HG03457 (cell line): ENCODE data around the gene ZSWIM4.
"Not testable (repeated sequence)": the region's sequence is repeated elsewhere in the genome, so short reads cannot be mapped to it uniquely, and the experiment has no call there.

Experiments used
- ATAC-seq: cut with Tn5 transposase; IDR thresholded peaks from one replicate; pipeline ENCODE4 v1.9.1; 2021; ENCODE audit warnings: moderate number of reproducible peaks; ENCODE audit not compliant: unreplicated experiment

ZSWIM4 gene

DNA sequence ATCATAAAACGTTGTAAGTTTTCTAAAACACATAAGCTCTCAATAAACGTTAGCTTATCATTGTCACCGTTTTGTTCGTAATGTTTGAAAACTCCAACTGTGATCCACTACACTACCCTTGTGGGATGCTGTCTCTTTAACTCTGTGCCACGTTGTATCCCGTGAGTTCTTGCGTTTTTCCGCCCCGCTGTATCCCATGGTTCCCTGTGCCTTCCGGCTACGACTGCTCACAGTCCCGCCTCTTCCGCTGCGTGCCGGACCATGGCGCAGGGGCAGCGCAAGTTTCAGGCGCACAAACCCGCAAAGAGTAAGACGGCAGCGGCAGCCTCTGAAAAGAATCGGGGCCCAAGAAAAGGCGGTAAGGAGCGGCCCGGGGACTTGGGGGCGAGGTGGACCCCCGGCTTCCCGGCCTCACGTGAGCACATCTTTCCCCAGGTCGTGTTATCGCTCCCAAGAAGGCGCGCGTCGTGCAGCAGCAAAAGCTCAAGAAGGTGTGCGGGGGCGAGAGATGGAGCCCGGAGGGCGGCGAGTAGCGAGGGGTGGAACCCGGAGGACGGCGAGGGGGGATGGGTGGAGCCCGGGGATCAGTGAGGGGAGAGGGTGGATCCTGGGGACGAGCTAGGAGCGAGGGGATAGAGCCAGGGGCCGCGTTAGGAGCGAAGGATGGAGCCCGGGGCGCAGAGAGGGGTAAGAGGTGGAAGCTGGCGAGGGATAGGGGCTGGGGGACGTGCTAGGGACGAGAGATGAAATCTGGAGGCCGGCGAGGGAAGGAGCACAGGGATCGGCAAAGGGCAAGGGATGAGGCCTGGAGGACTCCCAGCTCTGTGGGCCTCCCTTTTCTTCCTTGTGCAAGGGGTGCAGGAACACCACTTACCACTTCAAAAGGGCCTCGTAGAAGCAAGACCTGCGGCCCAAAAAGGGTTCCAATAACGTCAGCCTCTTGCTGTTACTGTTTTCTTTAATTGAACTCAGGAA, 20.7 kb upstream of the ZSWIM4 start, which contains the start of gene C19orf53:
Gene C19orf53, plus strand, starts transcription at position 240 of the 975 bp plus-strand sequence. Its CDS starts 22 bp downstream, at position 262.
- ATAC-seq = peak; percentile 59

DNA sequence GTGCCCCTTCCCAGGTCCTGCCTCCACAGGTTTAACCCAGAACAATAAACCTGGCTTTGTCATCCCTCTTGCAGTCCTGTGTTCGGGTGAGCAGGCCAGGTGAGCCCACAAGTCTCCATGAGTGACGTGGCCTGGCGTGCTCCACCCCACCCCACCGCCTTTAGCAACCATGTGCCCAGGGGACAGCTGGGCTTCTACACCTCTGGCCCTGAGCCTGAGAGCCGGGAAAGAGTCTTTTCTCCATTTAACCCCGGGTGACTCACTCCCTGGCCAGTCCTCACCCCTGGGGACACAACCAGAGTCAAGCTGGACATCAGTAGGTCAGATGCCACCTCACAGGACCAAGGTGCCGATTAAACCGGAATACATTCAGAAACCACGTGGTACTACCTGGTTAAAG, 16.8 kb upstream of the ZSWIM4 start:
- ATAC-seq = no peak

DNA sequence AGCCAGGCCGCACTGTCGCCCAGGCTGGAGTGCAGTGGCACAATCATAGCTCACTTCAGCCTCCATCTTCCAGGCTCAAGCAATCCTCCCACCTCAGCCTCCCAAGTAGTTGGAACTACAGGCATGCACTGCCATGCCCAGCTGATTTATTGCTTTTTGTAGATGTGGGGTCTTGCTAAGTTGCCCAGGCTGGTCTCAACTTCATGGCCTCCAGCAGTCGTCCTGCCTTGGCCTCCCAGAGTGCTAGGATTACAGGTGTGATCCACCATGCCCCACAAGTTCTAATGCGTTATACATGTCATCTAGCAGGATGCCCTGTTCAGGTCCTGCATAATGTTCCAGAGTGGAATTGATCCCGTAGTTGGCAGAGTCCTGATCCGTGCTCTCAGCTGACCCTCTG, 16.4 kb upstream of the ZSWIM4 start:
- no peak for ATAC-seq

DNA sequence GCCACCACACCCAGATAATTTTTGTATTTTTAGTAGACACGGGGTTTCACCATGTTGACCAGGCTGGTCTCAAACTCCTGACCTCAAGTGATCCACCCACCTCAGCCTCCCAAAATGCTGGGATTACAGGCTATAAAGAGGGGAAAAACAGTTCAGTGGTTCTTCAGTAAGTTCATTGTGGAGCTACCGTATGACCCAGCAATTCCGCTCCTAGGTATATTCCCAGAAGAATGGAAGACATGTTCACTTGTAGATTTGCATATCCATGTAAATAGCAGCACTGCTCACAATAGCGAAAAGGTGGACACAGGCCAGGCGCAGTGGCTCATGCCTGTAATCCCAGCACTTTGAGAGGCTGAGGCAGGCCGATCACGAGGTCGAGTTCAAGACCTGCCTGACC, 15.4 kb upstream of the ZSWIM4 start:
- not testable (repeated sequence) for ATAC-seq

DNA sequence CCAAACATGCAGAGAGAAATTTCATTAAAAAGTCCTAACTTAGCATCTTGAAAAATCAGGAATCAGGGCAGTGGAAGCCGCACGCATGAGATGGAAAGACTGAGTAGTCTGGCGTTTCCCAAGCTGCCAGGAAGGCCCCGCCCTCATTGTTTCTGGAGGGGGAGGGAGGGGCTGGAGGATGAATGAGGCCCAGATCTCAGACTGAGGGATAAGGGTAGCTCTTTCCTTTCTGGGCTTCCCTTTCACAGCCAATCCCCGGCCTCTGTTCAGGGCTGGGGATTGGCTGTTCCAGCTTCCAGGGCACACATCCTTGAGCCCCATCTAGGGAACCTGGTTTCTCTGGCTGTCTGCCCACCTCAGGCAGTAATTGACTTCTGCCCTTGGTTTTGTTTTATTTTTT, 13.7 kb upstream of the ZSWIM4 start:
- ATAC-seq = no peak

DNA sequence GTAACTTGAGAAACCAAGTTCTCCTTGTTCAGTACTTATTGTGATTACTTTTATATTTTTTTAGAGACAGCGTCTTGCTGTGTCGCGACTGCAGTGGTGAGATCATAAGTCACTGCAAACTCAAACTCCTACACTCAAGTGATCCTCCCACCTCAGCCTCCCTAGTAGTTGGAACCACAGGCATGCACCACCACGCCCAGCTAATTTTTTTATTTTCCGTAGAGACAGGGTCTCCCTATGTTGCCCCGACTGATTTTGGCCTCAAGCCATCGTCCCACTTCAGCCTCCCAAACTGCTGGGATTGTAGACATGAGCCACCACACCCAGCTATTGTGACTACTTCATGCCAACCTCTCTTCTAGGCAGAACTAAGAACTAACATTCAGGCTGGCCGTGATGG, 12.7 kb upstream of the ZSWIM4 start:
- no peak for ATAC-seq

DNA sequence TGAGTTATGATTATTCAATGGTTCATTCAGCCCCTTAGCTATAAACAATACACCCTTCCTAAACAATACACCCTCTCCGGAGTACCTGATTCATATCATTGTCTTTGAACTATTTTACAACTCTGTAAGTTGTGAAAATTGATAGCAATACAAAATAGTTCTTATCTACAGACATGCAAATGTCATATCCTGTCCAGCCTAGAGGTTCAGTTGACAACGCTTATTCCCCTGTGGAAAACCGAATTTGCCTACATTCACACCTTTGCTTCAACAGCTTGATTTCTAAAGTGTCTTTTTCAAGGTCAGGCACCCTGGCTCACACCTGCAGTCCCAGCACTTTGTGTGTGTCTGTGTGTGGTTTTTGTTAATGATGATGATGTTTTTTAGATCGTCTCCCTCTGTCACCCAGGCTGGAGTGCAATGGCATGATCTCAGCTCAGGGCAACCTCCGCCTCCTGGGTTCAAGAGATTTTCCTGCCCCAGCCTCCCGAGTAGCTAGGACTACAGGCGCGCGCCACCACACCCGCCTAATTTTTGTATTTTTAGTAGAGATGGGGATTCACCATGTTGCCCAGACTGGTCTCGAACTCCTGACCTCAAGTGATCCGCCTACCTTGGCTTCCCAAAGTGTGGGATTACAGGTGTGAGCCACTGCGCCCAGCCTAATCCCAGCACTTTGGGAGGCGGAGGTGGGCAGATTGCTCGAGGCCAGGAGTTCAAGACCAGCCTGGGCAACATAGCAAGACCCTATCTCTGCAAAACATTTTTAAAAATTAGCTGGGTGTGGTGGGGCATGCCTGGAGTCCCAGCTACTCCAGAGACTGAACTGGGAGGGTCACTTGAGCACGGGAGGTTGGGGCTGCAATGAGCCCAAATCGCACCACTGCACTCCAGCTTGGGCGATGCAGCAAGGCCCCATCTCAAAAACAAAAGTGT, 11.4 kb upstream of the ZSWIM4 start:
- no peak for ATAC-seq

DNA sequence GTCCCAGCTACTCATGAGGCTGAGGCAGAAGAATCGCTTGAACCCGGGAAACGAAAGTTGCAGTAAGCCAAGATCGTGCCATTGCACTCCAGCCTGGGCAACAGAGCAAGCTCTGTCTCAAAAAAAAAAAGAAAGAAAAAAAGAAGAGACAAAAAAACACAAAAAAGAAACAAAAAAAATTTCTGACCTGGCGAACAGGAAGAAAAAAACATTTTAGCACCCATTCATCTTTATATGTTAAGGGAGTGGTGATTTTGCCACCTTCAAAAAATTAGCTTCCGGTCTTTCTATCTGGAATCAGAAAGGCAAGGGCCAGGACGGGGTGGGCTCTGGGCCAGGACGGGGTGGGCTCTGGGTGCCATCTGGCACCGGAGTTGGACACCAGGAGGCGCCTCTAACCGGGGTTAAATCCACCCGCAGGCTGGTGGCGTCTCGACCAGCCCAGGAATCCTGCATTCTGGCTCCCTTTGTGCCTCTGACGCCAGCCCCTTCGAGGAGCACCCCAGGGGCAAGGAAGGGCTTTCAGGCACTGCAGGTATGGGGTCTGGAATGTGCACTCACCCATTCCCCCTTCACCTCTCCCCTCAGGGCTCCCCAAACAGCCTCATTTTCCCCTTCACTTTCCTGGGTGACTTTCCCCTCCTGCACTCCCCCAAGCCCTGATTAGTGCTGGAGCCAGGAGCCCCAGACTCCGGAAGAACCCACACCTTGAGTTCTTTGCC, 10.4 kb upstream of the ZSWIM4 start:
- ATAC-seq = no peak

DNA sequence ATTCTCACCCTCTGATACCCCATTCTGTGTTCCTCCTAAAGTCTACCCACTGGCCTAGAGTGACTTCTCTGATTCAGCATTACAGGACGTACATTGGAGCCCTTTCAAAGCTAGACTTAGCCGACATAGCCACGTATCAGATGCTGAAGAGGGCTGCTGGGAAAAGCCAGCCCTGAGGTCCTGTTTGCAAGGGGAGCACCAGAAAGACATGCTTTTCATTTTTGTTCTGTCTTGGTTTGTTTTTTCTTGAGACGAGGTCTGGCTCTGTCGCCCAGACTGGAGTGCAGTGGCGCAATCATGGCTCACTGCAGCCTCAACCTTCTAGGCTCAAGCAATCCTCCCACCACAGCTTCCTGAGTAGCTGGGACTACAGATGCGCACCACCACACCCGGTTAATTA, 6.3 kb upstream of the ZSWIM4 start:
- no peak for ATAC-seq

DNA sequence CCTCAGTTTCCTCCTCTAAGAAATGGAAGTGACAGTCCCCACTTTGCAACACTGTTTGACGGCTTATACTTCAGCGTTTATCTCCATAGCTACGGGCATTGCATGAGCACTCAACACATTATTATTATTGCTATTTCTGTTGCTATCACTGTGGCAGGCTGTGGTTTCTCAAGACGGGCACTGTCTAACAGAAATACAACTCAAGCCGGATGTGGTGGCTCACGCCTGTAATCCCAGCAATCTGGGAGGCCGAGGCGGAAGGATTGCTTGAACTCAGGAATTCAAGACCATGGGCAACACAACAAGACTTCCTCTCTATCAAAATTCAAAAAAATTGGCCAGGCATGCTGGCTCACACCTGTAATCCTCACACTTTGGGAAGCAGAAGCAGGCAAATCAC, 4.9 kb upstream of the ZSWIM4 start:
- ATAC-seq = no peak

DNA sequence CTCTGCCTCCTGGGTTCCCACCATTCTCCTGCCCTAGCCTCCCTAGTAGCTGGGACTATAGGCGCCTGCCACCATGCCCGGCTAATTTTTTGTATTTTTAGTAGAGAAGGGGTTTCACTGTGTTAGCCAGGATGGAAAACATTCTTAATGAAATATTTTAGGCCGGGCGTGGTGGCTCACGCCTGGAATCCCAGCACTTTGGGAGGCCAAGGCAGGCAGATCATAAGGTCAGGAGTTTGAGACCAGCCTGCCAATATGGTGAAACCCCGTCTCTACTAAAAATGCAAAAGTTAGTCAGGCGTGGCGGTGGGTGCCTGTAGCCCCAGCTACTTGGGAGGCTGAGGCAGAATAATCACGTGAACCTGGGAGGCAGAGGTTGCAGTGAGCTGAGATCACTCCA, 1.9 kb upstream of the ZSWIM4 start:
- not testable (repeated sequence) for ATAC-seq

DNA sequence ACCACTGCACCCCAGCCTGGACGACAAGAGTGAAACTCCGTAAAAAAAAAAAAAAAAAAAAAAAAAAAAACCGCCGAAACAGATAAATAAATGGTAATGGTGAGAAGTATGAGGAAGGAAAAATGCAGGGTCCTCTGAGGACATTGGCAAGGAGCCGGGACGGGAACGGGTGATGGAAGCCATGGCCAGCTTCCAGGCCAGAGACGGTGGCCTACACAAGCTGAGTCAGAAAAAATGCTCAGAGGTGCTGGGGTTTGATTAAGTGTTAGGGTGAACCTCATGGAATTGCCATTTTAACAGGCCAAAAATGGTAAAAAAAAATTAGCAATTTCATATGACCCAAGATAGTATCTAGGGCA, 866 bp upstream of the ZSWIM4 start:
- ATAC-seq = no peak

DNA sequence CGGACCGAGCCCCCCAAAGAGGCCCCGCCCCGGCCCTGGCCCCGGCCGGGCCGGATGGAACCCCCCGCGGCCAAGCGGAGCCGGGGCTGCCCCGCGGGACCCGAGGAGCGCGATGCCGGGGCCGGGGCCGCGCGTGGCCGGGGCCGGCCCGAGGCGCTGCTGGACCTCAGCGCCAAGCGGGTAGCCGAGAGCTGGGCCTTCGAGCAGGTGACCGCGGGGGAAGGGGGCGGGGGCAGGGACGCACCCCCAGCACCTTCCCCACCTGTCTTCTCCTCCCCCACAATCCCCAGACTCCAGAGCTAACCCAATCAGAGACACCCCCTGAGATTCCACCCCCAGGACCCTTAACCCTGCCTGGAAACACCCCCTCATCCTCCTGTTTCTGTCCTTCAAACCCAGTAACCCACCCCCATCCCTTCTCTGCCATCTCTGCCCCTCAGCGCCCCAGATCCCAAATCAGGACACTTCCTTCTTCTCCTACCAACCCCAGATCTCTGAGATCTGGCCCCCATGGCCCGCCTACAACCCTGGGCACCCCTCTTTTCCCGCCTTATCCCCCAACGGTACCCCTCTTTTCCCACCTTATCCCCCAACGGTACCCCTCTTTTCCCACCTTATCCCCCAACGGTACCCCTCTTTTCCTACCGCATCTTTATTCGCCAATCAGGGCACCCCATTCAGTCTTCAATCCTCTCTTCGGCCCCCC, 505 bp downstream of the ZSWIM4 start:
- peak; percentile 27 for ATAC-seq

DNA sequence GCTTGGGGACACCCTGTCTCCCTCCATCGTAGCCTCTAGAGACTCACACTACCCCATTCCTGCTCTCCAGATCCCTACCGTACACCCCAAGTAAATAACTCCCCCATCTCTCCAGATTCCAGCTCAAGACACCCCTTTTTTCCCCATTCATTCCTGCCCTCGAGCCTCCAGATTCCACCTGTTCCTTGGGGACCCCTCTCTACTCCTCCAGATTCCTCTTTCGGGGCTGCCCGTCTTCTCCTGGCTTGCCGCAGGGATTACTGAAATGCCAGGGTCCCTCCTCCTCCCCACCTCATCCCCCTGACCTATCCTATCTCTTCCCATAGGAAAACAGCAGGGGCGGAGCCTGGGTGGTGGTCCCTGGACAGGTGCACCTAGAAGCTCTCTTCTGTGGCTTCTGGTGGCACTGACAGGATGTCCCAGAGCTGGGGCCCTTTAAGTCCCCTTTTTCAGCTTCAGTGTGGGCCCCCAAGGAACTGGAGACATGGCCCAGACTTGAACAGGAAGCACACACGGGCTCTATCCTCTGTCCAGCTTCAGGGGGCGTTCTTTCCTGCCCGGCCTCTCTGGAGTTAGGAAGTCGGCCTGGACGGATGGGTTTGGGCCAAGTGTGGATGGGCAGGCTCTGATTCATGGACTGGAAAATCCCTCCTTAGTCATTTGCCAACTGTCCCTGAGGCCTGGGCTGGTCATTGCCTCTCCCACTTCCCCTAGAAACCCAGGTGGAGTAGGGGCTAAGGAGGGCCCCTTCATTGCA, 1.2 kb downstream of the ZSWIM4 start:
- no peak for ATAC-seq

DNA sequence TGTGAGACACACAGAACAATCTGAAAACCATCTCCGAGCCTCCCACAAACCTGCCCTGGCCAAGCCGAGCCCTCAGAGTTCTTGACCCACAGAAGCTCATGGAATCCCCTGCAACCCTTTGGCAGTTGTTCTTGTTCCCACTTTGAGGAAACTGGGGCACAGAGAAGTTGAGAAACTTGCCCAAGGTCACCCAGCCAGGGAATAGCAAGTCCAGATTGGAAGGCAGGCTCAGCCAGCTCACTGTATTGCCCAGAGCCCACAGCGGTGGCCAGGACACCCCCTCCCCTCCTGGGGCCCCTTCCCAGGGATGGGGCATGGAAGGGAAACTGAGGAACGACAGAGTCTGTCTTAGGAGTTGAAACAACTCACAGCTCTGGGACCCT, 1.8 kb downstream of the ZSWIM4 start:
- ATAC-seq = no peak

DNA sequence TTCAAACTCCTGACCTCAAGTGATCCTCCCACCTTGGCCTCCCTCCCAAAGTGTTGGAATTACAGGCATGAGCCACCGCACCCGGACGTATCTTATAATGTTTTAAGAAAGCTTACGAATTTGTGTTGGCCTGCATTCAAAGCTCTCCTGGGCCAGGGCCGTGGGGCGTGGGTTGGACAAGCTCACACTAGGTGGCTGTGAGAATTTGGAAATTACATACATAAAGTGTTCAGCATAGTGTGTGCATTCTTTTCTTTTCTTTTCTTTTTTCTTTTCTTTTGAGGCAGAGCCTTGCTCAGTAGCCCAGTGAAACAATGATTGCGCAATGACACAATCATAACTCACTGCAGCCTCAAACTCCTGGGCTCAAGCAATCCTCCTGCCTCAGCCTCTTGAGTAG, 2.6 kb downstream of the ZSWIM4 start:
- no peak for ATAC-seq

DNA sequence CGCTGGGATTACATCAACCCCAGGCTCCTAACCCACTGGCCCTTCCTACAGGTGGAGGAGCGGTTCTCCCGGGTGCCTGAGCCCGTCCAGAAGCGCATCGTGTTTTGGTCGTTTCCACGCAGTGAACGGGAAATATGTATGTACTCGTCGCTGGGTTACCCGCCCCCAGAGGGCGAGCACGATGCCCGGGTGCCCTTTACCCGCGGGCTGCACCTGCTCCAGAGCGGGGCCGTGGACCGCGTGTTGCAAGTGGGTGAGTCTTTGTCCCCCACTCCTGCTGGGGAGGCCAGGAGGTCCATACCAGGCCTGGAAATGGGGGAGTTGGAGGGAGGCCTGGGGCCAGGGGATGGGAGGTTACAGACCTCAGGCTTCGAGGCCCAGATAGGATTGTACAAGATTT, 4.4 kb downstream of the ZSWIM4 start:
- no peak for ATAC-seq

DNA sequence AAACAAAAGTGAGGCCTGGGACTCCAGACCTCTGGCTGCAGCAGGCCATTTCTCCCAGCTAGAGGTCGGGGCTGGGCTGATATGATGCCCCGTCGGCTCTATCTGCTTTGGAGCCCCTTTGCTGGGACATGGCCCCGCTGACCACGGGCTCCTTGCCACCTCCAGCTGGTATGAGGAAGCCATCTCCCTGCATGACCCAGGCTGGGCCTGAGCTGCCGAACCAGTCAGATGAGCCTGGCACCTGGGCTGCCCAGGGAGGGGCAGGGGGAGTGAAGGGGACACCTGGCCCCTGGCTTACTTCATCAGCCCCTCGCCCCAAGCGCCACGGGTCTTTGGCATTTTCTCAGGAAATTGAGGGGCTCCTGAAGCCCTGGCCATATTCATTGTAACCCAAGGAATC, 7.8 kb downstream of the ZSWIM4 start:
- ATAC-seq = no peak

DNA sequence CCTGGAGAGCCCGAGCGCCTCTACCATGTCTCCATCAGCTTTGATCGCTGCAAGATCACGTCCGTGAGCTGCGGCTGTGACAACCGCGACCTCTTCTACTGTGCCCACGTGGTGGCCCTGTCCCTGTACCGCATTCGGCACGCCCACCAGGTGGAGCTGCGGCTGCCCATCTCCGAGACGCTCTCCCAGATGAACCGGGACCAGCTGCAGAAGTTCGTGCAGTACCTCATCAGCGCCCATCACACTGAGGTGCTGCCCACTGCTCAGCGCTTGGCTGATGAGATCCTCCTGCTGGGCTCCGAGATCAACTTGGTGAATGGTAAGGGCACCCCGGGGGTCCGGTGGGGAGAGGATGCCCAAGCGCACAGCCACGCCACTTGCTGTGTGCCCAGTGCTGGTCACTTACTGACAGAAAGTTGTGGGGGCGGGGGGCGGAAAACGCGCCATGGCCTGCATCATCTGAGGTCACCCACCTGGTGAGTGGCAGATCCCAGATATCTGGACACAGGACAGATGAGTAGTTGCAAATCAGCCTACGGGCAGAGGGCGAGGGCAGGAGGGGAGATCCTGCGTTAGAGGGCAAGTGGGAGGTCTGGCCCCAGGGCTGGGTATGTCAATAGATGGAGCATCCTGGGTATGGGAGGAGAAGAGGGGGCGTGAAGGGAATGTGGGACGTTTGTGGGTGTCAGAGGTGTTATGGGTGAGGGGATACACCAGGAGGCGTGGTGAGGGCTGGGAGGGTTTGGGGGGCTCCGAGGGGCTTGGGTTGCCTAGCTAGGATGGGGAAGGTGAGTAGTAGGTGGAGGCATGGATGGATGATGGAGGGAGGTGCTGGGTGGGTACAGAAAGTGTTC, 9.8 kb downstream of the ZSWIM4 start:
- ATAC-seq = no peak
